ENCODE data around the gene CDSN.

Gene CDSN

GRCh38 chr6:31132806-31133205 is 12.6 kb upstream of the CDSN start:
- intact Hi-C loops (cut with micrococcal nuclease) = no loop called here
- no peaks in the 10 kb centered on the region for H3K9me3 Mint-ChIP-seq
- no peak overlapping the region for H3K27ac Mint-ChIP-seq
- H3K4me1 Mint-ChIP-seq (ENCODE audit: low read depth) = peaks cover 6% of the 10 kb centered on the region
- H3K4me3 Mint-ChIP-seq = no peak overlapping the region
- H3K27me3 Mint-ChIP-seq = peaks cover 21% of the 10 kb centered on the region
- no peaks in the 10 kb centered on the region for H3K36me3 Mint-ChIP-seq (ENCODE audit: low read depth)

GRCh38 chr6:31131595-31131994 is 11.3 kb upstream of the CDSN start:
- H3K4me1 Mint-ChIP-seq (ENCODE audit: low read depth) = no peaks in the 10 kb centered on the region
- H3K27ac Mint-ChIP-seq = no peak overlapping the region
- intact Hi-C loops (cut with micrococcal nuclease) = no loop called here
- H3K9me3 Mint-ChIP-seq = no peaks in the 10 kb centered on the region
- no peak overlapping the region for H3K4me3 Mint-ChIP-seq
- H3K36me3 Mint-ChIP-seq (ENCODE audit: low read depth) = no peaks in the 10 kb centered on the region
- peaks cover 22% of the 10 kb centered on the region for H3K27me3 Mint-ChIP-seq

DNA sequence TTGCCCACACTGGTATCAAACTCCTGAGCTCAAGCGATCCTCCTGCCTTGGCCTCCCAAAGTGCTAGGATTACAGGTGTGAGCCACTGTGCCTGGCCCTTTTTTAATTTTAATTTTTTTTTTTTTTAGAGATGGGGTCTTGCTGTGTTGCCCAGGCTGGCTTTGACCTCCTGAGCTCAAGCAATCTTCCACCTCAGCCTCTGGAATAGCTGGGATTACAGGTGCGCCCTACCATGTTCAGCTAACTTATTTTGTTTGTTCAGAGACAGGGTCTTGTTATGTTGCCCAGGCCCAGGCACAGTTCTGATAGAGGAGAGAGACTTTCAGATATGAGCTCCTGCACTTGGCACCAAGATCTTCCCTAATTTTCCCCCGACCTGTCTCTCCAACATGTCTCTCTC is 10.5 kb upstream of the CDSN start:
- H3K27me3 Mint-ChIP-seq = peaks cover 25% of the 10 kb centered on the region
- peaks cover 3% of the 10 kb centered on the region for H3K4me1 Mint-ChIP-seq (ENCODE audit: low read depth)
- H3K36me3 Mint-ChIP-seq (ENCODE audit: low read depth) = no peaks in the 10 kb centered on the region
- no peaks in the 10 kb centered on the region for H3K9me3 Mint-ChIP-seq
- intact Hi-C loops (cut with micrococcal nuclease) = no loop called here
- no peak overlapping the region for H3K27ac Mint-ChIP-seq
- H3K4me3 Mint-ChIP-seq = no peak overlapping the region

- intact Hi-C loops (cut with micrococcal nuclease) = no loop called here
- no peaks in the 10 kb centered on the region for H3K36me3 Mint-ChIP-seq (ENCODE audit: low read depth)
- H3K27ac Mint-ChIP-seq = no peak overlapping the region
- H3K4me3 Mint-ChIP-seq = no peak overlapping the region
- H3K27me3 Mint-ChIP-seq = peaks cover 26% of the 10 kb centered on the region
- peaks cover 14% of the 10 kb centered on the region for H3K4me1 Mint-ChIP-seq (ENCODE audit: low read depth)
- no peaks in the 10 kb centered on the region for H3K9me3 Mint-ChIP-seq
These were observed 8.9 kb upstream of the CDSN start for GRCh38 chr6:31129130-31129529.

DNA sequence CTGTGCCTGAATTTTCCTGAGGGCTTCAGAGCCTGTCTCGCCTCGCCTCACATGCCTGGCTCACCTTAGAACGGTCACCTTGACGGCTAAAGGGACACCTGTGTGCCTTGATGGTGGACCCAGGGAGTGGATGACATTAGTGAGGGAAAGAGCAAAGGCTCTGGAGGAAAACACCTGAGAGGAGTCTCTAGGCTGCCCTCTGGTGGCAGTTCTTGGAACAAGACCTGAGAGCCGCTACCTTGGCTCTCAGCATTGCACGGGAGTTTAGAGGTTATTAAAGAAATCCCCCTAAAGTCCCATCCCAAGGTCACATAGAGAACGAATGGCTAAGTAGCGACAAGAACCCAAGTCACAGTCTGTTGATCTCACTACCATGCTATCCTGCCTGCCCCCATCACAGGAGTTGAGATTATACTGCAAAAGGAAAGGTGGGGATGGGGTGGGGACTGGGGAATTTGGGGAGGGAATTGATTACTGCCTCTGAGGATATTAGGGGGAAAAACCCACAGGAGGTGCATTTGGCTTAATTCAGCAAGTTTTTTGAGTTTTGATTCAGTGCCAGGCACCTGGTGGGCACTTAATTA is 7.9 kb upstream of the CDSN start:
- Mint-ChIP-seq H3K27me3 (peaks cover 33% of the 10 kb centered on the region), H3K9me3 (no peaks in the 10 kb centered on the region), H3K36me3 (ENCODE audit: low read depth) (no peaks in the 10 kb centered on the region), H3K27ac (no peak overlapping the region), H3K4me1 (ENCODE audit: low read depth) (peaks cover 15% of the 10 kb centered on the region), H3K4me3 (no peak overlapping the region)
- intact Hi-C loops (cut with micrococcal nuclease) = no loop called here

DNA sequence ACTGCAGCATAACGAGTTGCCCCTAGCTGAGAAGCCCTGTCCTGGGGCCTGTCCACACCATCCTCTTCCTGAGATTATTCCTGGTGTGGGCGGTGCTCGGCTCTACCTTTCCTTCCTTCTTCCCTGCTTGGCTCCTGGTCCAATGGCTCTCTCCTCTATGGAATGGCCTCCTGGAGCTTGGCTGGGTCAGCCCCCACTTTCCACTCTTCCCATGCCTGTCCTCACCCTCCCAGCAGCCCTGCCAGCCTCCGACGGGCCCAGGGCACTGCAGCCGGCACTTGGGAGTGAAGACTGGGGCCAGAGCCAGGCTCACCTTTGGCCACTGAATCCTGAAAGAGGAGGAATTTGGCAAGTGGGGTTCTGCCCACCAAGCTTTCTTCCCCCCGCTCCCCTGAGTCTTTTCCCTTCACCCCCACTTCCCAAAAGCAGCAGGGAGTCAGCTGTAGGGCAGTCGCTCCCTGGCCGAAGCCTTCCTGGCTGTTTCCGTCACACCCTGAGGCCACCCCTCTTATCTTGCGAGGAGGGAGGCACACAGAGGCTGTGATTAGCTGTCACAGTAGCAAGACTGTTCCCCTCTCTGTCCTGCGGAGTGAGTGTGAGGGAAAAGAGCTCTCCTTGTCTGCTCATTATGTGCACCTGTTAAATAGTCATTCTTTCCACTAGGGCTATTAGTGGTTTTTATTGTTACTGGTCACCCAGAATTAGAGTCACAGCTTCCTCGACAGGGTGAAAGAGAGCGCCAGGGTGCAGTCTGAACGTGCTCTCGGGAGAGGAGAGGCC is 6.3 kb upstream of the CDSN start:
- no peak overlapping the region for H3K27ac Mint-ChIP-seq
- peaks cover 40% of the 10 kb centered on the region for H3K27me3 Mint-ChIP-seq

DNA sequence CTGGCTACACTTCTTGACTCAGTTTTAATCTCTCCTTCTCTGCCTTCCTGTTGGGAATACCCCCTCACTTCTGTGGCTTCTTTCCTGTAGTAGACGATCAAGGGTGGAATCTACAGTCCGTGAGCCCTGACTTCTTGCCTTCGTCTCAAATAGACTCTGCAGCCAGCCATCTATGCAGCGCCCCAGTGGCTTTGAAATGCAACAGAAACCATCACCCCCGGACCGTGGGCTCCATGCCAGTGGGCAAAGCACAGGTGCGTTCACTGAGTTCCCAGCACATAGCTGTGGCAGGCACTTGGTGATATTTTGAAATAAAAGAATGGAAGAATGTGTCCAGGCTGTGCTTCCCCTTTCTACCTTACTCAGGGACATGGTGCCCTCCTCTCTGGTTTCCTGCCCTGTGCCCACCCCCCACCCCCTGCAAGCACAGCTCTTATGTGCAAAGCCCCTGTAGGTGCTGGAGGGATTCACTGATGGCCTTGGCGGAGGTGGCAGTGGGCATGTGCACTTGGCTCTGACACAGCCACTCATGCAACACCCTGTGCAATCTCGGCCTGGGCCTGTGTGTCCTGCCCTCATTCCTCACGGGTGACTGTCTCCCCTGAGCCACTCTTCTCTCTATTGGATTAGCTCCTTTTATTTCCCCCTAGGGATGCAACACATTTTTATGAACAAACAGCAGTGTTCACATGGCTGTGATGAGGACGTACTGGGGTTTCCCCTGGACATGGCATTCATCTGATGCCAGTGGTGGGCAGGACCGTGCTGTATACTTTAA is 5.5 kb upstream of the CDSN start:
- Mint-ChIP-seq H3K36me3 (ENCODE audit: low read depth) (no peaks in the 10 kb centered on the region), H3K27ac (no peak overlapping the region), H3K9me3 (no peaks in the 10 kb centered on the region), H3K4me3 (no peak overlapping the region), H3K4me1 (ENCODE audit: low read depth) (peaks cover 23% of the 10 kb centered on the region), H3K27me3 (peaks cover 43% of the 10 kb centered on the region)
- intact Hi-C loops (cut with micrococcal nuclease) = no loop called here

More for the DNA sequence above, 6.3 kb upstream of the CDSN start:
- peaks cover 23% of the 10 kb centered on the region for H3K4me1 Mint-ChIP-seq (ENCODE audit: low read depth)
- H3K4me3 Mint-ChIP-seq = no peak overlapping the region
- no peaks in the 10 kb centered on the region for H3K9me3 Mint-ChIP-seq
- no peaks in the 10 kb centered on the region for H3K36me3 Mint-ChIP-seq (ENCODE audit: low read depth)
- intact Hi-C loops (cut with micrococcal nuclease) = no loop called here

GRCh38 chr6:31125162-31125561 is 4.9 kb upstream of the CDSN start:
- H3K4me3 Mint-ChIP-seq = no peak overlapping the region
- no peaks in the 10 kb centered on the region for H3K36me3 Mint-ChIP-seq (ENCODE audit: low read depth)
- intact Hi-C loops (cut with micrococcal nuclease) = no loop called here
- H3K27ac Mint-ChIP-seq = no peak overlapping the region
- no peaks in the 10 kb centered on the region for H3K9me3 Mint-ChIP-seq
- peaks cover 23% of the 10 kb centered on the region for H3K4me1 Mint-ChIP-seq (ENCODE audit: low read depth)
- H3K27me3 Mint-ChIP-seq = peaks cover 45% of the 10 kb centered on the region

DNA sequence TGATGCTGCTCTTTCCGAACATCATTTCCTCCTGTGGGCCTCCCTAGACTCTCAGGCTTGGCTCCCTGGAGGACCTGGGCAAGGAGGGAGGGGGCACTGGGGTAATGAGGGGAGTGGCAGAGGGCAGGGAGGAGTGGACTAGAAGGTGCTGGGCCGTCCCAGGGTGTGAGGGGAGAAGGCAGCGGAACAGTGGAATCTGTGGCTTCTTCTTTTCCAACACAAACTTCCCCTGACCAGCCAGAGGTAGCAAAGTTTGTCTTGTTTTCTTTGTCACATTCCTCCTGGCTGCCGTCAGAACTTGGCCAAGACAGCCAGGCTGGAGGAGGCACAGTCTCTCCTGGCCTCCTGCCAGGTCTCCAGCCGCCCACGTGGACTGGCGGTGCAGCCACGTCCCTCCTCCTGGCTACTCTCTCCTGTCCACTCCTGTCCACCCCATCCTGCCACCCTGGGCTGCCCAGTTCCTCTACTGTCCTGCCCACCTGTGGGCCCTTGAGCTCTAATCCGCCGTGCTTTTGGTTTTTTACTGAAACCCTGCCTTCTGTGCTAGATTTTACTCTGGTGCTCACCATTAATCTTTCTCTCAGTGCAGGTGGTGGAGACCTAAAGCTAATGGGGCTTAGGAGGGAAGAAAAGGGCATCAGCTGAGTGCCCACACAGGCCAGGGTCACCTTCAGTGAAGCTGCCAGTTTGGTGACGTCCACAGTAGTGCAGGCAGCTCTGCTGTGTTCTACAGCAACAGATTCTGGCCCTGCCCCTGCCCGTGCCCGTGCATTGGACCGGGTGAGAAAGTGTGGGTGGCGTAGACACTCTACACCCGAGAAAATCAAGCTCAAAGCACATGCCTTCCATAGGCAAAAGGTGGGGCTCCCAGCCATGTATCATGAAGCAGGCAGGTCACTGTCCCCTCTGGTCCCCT is 2.8 kb upstream of the CDSN start:
- Mint-ChIP-seq H3K36me3 (ENCODE audit: low read depth) (no peaks in the 10 kb centered on the region), H3K4me1 (ENCODE audit: low read depth) (peaks cover 23% of the 10 kb centered on the region), H3K27ac (no peak overlapping the region), H3K27me3 (peaks cover 41% of the 10 kb centered on the region), H3K4me3 (no peak overlapping the region), H3K9me3 (no peaks in the 10 kb centered on the region)
- intact Hi-C loops (cut with micrococcal nuclease) = no loop called here

- no peaks in the 10 kb centered on the region for H3K9me3 Mint-ChIP-seq
- peaks cover 41% of the 10 kb centered on the region for H3K27me3 Mint-ChIP-seq
- H3K4me1 Mint-ChIP-seq (ENCODE audit: low read depth) = peaks cover 34% of the 10 kb centered on the region
- no peaks in the 10 kb centered on the region for H3K36me3 Mint-ChIP-seq (ENCODE audit: low read depth)
- no peak overlapping the region for H3K27ac Mint-ChIP-seq
- H3K4me3 Mint-ChIP-seq = no peak overlapping the region
- intact Hi-C loops (cut with micrococcal nuclease) = no loop called here
These were observed 1.0 kb upstream of the CDSN start for GRCh38 chr6:31121131-31121790.

DNA sequence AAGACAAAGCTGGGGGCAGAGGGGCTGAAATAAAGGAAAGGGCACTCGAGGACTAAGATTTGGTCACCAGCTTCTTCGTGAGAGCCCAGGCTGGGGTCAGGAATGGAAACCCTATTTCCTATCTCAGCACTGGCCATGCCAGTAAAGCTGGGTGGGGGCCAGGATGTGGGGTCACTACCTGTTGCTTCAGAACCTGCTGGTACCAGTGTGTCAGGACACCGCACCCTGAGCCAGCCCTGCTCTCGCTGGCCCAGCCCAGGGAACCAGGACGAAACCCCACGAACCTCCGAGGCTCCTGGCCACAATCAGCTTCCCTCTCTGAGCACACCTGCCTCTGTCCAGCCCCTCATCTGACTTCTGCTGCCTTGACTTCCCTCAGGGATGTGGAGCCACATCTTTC is 2.1 kb downstream of the CDSN start:
- H3K9me3 Mint-ChIP-seq = no peaks in the 10 kb centered on the region
- no peak overlapping the region for H3K4me3 Mint-ChIP-seq
- H3K36me3 Mint-ChIP-seq (ENCODE audit: low read depth) = no peaks in the 10 kb centered on the region
- intact Hi-C loops (cut with micrococcal nuclease) = no loop called here
- H3K27me3 Mint-ChIP-seq = peaks cover 36% of the 10 kb centered on the region
- H3K27ac Mint-ChIP-seq = peak overlapping the region; percentile 37
- H3K4me1 Mint-ChIP-seq (ENCODE audit: low read depth) = peaks cover 47% of the 10 kb centered on the region

DNA sequence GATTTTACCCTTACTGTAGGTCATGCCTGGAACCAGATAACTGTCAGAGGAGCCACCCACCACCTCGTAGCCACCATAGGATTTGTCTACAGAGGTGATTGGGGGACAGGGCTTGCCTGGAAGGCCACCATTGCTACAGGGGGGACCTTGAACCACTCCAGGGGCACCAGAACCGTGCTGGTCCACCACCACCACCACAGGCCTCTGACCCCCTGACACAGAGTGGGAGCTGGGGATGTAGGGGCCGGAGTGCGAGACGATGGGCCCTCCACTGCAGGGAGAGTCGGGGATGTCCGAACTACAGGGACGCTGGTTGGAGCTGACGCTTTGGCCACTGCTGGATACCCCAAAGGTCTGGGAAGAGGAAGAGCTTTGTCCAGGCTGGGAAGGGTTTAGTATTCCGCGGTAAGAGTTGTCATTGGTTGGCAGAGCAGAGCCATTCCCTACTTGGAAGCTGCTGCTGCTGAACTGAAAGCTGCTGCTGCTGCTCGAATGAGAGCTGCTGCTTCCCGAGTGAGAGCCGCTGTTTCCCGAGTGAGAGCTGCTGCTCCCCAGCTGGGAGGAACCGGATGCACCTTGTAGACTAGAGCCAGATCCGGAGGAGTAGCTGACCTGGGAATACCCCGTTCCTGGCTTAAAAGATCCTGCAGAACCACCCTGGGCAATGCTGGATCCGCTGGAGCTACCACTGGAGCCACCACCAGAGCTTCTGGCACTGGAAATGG is 3.4 kb downstream of the CDSN start:
- H3K4me3 Mint-ChIP-seq = no peak overlapping the region
- H3K27ac Mint-ChIP-seq = peak overlapping the region; percentile 71
- no peaks in the 10 kb centered on the region for H3K36me3 Mint-ChIP-seq (ENCODE audit: low read depth)
- peaks cover 47% of the 10 kb centered on the region for H3K4me1 Mint-ChIP-seq (ENCODE audit: low read depth)
- intact Hi-C loops (cut with micrococcal nuclease) = no loop called here
- H3K27me3 Mint-ChIP-seq = peaks cover 42% of the 10 kb centered on the region
- no peaks in the 10 kb centered on the region for H3K9me3 Mint-ChIP-seq
